ENCODE data around the gene PRKCZ. TPM values are rescaled to one million over a fixed set of nuclear protein-coding genes. Genes with fewer than 3 reads are reported as not detected.

The PRKCZ gene
- total RNA-seq, 2 donors from 2014 or later, result 60.7 to 67.8 TPM

GRCh38 chr1:2022063-2022770, 28.0 kb upstream of the PRKCZ start:
- intact Hi-C loops (cut with DNase I, micrococcal nuclease), result no loop called here
- no peak for DNase-seq
- ATAC-seq, result no peak

GRCh38 chr1:2023187-2023586, 27.0 kb upstream of the PRKCZ start:
- intact Hi-C loops (cut with DNase I, micrococcal nuclease), result no loop called here
- peak; percentile 69 for ATAC-seq
- no peak for DNase-seq

- no peak for ATAC-seq
- intact Hi-C loops (cut with DNase I, micrococcal nuclease), result no loop called here
Observed at GRCh38 chr1:2024451-2024850, 25.8 kb upstream of the PRKCZ start.

GRCh38 chr1:2024887-2025286, 25.3 kb upstream of the PRKCZ start:
- DNase-seq (no peak), ATAC-seq (no peak)
- intact Hi-C loops (cut with DNase I, micrococcal nuclease), result no loop called here

More at GRCh38 chr1:2024451-2024850, 25.8 kb upstream of the PRKCZ start:
- DNase-seq, result no peak

DNA sequence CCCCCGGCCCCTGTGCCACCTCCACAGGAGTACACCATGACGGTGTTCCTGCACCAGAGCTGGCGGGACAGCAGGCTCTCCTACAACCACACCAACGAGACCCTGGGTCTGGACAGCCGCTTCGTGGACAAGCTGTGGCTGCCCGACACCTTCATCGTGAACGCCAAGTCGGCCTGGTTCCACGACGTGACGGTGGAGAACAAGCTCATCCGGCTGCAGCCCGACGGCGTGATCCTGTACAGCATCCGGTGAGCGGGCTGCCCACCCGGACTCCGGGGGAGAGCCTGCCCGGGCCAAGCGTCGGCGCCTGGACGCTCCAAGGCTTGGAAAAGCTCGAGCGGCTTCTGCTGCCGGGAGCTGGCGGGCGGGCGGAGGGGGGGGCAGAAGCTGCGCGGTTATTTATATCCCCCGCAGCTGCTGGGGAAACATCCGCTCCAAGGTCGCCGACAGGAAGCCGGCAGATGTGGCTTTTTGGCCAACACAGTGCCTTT, 24.7 kb upstream of the PRKCZ start:
- intact Hi-C loops (cut with DNase I, micrococcal nuclease), result no loop called here
- DNase-seq (no peak), ATAC-seq (no peak)

DNA sequence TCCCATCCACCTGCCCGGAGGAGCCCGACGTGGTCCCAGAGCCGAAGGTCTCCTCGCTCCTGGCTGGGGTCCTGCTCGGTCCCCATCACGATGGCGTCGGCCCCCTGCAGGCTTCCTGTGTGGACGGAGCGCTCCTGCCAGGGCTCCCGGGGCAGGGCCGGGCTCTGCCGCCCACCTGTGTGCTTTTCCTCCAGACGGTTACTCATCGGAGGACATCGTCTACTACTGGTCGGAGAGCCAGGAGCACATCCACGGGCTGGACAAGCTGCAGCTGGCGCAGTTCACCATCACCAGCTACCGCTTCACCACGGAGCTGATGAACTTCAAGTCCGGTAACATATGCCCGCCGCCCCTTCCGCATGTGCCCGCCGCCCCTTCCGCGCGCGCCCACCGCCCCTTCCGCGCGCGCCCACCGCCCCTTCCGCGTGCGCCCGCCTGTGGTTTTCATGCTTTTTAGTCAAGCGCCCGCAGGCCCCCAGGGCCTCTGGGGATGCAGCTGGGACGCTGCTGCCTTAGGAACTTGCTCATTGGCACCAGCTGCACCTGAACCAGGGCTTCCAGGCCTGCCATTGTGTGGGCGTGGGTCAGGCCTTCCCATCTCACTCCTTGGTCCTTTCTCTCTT, 22.1 kb upstream of the PRKCZ start:
- ATAC-seq (no peak), DNase-seq (no peak)
- intact Hi-C loops (cut with DNase I, micrococcal nuclease), result no loop called here

DNA sequence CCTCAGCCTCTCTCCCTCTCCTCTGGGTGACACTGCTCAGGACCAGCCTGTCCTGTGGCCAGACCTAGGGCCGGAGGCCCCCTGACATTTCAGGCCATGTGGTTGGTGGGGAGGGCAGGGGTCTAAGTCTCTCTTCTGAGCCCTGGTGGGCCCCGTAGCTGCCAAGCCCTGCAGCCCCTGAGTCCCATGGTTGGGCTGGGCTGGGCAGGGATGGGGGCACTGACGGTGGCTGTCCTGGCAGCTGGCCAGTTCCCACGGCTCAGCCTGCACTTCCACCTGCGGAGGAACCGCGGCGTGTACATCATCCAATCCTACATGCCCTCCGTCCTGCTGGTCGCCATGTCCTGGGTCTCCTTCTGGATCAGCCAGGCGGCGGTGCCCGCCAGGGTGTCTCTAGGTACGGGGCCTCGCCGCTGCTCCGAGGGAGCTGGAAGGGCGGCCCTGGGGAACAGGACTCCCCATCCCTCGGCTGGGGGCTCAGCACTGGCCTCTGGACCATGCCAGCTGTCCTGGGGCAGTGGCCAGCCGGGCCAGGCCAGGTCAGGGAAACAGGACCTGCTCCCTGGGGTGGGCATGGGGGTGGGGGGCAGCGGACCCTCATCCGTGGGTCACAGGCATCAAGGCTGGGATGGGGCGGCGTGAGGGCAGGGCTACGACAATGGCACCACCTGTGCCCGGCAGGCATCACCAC, 21.2 kb upstream of the PRKCZ start:
- no peak for DNase-seq
- intact Hi-C loops (cut with DNase I, micrococcal nuclease), result no loop called here
- ATAC-seq, result no peak

DNA sequence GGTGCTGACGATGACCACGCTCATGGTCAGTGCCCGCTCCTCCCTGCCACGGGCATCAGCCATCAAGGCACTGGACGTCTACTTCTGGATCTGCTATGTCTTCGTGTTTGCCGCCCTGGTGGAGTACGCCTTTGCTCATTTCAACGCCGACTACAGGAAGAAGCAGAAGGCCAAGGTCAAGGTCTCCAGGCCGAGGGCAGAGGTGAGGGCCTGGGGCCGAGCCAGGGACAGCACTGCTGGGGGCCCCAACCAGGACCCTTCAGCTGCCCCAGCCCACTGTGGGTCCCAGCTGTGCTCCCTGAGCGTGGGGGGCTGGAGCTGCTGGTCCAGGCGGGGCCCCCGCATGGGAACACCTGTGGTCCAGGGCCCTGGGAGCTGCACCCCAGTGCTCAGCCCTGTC, 20.6 kb upstream of the PRKCZ start:
- ATAC-seq, result no peak
- no peak for DNase-seq
- intact Hi-C loops (cut with DNase I, micrococcal nuclease), result no loop called here

GRCh38 chr1:2030076-2030871, 19.9 kb upstream of the PRKCZ start:
- no peak for DNase-seq
- no peak for ATAC-seq
- intact Hi-C loops (cut with DNase I, micrococcal nuclease), result loop anchor here in 1 of 2 donors (10.0 kb wide), 1 partner anchor 65 kb away; no protein-coding TSS in a partner anchor

- DNase-seq (no peak), ATAC-seq (no peak)
- intact Hi-C loops (cut with DNase I, micrococcal nuclease), result loop anchor here in 1 of 2 donors (10.0 kb wide), 1 partner anchor 67 kb away; no protein-coding TSS in a partner anchor
Observed at GRCh38 chr1:2031546-2032540, 18.4 kb upstream of the PRKCZ start.

DNA sequence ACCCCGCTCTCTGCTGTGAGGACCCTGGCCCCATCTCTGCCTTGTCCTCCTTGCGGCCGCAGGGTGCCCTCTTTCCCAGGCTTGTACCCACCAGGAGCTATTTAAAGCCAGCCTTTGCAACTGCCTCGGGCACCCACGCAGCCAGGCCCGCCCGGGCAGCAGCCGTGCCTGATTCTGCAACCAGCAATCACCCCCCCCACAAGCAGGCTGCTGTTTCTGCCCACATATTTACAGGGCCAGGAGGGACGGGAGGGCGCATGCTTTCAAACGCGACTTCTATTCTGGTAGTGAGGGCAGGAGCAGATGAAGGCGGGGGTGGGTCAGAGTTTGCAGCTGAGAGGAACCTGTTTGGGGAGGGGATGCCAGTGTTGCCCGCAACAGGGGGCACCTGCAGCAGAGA, 17.5 kb upstream of the PRKCZ start:
- ATAC-seq (no peak), DNase-seq (no peak)
- intact Hi-C loops (cut with DNase I, micrococcal nuclease), result loop anchor here in 1 of 2 donors (10.0 kb wide), 1 partner anchor 68 kb away; no protein-coding TSS in a partner anchor

DNA sequence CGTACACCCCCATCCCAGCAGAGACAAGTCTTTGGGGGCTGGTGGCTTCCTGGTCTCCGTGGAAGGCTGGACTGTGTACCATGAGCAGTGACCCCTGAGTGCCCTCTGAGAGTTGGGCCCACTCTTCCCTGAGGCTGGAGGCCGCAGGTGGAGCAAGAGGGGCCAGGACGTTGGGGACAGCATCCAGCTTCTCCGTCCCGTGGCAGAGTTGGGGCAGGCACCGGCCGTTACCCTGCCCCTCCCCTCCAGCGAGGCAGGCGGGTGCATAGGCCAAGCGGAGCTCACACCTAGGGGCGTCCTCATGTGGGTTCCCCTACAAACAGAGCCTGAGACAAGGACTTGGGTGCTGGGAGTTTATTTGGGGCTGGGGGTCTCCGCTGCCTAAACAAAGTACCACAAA, 17.0 kb upstream of the PRKCZ start:
- intact Hi-C loops (cut with DNase I, micrococcal nuclease), result loop anchor here in 1 of 2 donors (10.0 kb wide), 1 partner anchor 68 kb away; no protein-coding TSS in a partner anchor
- DNase-seq, result no peak
- no peak for ATAC-seq

- ATAC-seq (no peak), DNase-seq (no peak)
- intact Hi-C loops (cut with DNase I, micrococcal nuclease), result loop anchor here in 1 of 2 donors (10.0 kb wide), 1 partner anchor 71 kb away; no protein-coding TSS in a partner anchor
Observed at GRCh38 chr1:2036287-2036686, 13.9 kb upstream of the PRKCZ start.

DNA sequence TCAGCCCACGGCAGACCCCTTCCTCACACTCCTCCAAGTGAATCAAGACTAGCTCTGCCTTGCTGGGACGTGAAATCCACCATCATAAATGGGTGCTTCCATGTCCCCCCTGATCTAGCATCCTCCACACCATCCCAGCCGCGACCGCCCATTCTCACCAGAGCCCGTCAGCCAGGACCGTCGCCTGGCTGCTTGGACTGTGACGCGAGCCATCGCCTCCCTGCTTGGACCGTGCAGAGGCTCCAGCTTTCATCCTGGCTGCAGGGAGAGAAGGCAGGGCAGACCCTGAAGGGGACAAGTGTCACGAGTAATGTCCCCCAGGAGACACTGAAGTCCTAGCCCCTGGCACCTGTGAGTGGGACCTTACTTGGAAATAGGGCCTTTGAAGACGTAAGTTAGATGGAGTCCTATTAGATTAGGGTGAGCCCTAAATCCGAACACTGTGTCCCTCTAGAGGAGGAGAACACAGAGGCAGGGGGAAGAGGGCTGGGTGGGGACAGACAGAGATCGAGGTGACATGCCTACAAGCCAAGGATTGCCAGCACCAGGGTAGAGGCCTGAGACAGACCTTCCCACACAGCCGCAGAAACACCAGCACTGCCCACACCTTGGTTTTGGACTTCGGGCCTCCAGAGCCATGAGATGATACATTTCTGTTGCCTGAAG, 12.8 kb upstream of the PRKCZ start:
- intact Hi-C loops (cut with DNase I, micrococcal nuclease), result loop anchor here in 1 of 2 donors (10.0 kb wide), 1 partner anchor 73 kb away; no protein-coding TSS in a partner anchor
- DNase-seq, result no peak
- no peak for ATAC-seq

DNA sequence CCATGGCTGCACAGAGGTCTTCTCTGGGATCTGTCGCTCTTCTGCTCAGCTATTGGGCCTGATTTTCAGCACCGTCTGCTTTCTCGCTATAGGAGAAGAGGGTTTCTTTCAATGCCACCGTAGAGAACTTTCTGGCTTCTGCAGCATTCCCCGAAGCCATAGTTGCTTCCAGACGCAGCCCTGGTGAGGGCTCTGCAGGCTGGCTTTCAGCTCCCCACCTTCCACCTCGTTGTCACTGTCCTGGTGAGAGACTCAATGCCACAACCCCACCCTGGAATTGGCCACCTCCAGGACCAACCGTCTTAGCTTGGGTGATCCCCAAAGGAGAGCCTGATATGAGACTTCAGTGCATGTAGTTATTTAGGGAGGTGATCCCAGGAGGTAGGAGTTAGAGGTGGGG, 12.0 kb upstream of the PRKCZ start:
- intact Hi-C loops (cut with DNase I, micrococcal nuclease), result loop anchor here in 1 of 2 donors (10.0 kb wide), 1 partner anchor 73 kb away; no protein-coding TSS in a partner anchor
- ATAC-seq, result no peak
- no peak for DNase-seq

DNA sequence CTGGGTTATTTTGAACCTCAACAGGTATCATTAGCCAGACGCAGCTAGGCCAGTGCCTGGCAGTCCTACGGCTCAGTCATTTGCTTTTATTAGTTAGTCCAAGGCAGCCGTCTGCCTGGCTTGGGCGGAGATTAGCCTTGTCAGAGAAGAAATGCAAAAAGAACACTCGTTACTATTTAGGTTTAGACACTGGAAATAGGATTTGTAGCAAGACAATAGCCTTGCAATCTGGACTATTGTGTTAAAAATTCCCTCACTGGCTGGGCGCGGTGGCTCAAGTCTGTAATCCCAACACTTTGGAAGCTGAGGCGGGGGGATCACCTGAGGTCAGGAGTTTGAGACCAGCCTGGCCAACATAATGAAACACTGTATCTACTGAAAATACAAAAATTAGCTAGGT, 11.0 kb upstream of the PRKCZ start:
- ATAC-seq (no peak), DNase-seq (no peak)
- intact Hi-C loops (cut with DNase I, micrococcal nuclease), result loop anchor here in 1 of 2 donors (10.0 kb wide), 1 partner anchor 74 kb away; no protein-coding TSS in a partner anchor

DNA sequence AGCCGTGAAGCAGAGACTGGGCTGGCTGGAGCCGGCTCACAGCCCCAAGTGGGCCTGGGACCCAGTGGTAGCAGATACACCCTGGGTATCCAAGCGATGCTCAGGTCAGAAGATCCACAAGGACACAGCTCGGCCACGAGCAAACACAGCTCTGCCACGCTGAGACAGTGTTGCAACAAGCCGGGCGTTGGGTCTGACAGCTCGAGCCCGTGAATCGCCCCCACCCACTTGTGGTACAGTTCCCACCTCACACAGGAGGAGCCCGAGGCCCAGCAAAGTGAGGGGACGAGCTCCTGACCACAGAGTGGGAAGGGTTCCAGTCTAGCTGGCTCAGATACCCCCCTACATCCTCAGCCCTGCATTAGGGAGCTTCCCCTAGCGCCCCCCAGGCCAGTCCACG, 8.9 kb upstream of the PRKCZ start:
- no peak for DNase-seq
- intact Hi-C loops (cut with DNase I, micrococcal nuclease), result loop anchor here in 1 of 2 donors (5.0 kb wide), 1 partner anchor 89 kb away; no protein-coding TSS in a partner anchor
- no peak for ATAC-seq
